Measurements from ENCODE around the gene ILF2.
"Not testable (repeated sequence)": the region's sequence is repeated elsewhere in the genome, so short reads cannot be mapped to it uniquely, and the experiment has no call there.

ILF2 gene

GRCh38 chr1:153646672-153647345 lies 24.0 kb downstream of the ILF2 start:
- H3K4me1 ChIP-seq (ENCODE audit: insufficient read depth, low read length): peaks cover 13% of the 10 kb centered on the region
- no peak overlapping the region for H3K27ac ChIP-seq (ENCODE audit: low read depth, low read length)

GRCh38 chr1:153643816-153644215 lies 27.0 kb downstream of the ILF2 start:
- Histone ChIP-seq H3K36me3 (ENCODE audit: insufficient read depth, low read length) (peaks cover 71% of the 10 kb centered on the region), H3K4me3 (ENCODE audit: low read depth in 1 of 2, low read length in 2 of 2) (no peak overlapping the region), H3K27me3 (ENCODE audit: control insufficient read depth in 1 of 2, insufficient read depth in 2 of 2, low read length in 2 of 2) (no peaks in the 10 kb centered on the region), H3K9ac (ENCODE audit: low read length) (no peak overlapping the region), H3K27ac (ENCODE audit: low read depth, low read length) (no peak overlapping the region), H3K4me1 (ENCODE audit: insufficient read depth, low read length) (peaks cover 6% of the 10 kb centered on the region), H3K9me3 (ENCODE audit: low read length) (no peaks in the 10 kb centered on the region)

More at GRCh38 chr1:153646672-153647345, 24.0 kb downstream of the ILF2 start:
- H3K9ac ChIP-seq (ENCODE audit: low read length): no peak overlapping the region
- no peak overlapping the region for H3K4me3 ChIP-seq (ENCODE audit: low read depth in 1 of 2, low read length in 2 of 2)
- H3K9me3 ChIP-seq (ENCODE audit: low read length): no peaks in the 10 kb centered on the region
- peaks cover 42% of the 10 kb centered on the region for H3K36me3 ChIP-seq (ENCODE audit: insufficient read depth, low read length)
- H3K27me3 ChIP-seq (ENCODE audit: control insufficient read depth in 1 of 2, insufficient read depth in 2 of 2, low read length in 2 of 2): no peaks in the 10 kb centered on the region

GRCh38 chr1:153643100-153643499 lies 27.7 kb downstream of the ILF2 start:
- H3K27ac ChIP-seq (ENCODE audit: low read depth, low read length): no peak overlapping the region
- no peak overlapping the region for H3K4me3 ChIP-seq (ENCODE audit: low read depth in 1 of 2, low read length in 2 of 2)
- H3K9ac ChIP-seq (ENCODE audit: low read length): no peak overlapping the region
- H3K9me3 ChIP-seq (ENCODE audit: low read length): no peaks in the 10 kb centered on the region
- H3K36me3 ChIP-seq (ENCODE audit: insufficient read depth, low read length): peaks cover 78% of the 10 kb centered on the region
- H3K4me1 ChIP-seq (ENCODE audit: insufficient read depth, low read length): peaks cover 6% of the 10 kb centered on the region
- no peaks in the 10 kb centered on the region for H3K27me3 ChIP-seq (ENCODE audit: control insufficient read depth in 1 of 2, insufficient read depth in 2 of 2, low read length in 2 of 2)

- Histone ChIP-seq H3K4me1 (ENCODE audit: insufficient read depth, low read length) (peaks cover 11% of the 10 kb centered on the region), H3K36me3 (ENCODE audit: insufficient read depth, low read length) (peaks cover 87% of the 10 kb centered on the region)
These were observed 28.6 kb downstream of the ILF2 start for GRCh38 chr1:153642161-153642560.

GRCh38 chr1:153640861-153641260 lies 29.9 kb downstream of the ILF2 start:
- Histone ChIP-seq H3K4me3 (ENCODE audit: low read depth in 1 of 2, low read length in 2 of 2) (no peak overlapping the region), H3K27me3 (ENCODE audit: control insufficient read depth in 1 of 2, insufficient read depth in 2 of 2, low read length in 2 of 2) (no peaks in the 10 kb centered on the region), H3K4me1 (ENCODE audit: insufficient read depth, low read length) (peaks cover 24% of the 10 kb centered on the region), H3K9ac (ENCODE audit: low read length) (no peak overlapping the region), H3K36me3 (ENCODE audit: insufficient read depth, low read length) (peaks cover 94% of the 10 kb centered on the region), H3K27ac (ENCODE audit: low read depth, low read length) (no peak overlapping the region), H3K9me3 (ENCODE audit: low read length) (no peaks in the 10 kb centered on the region)

More at GRCh38 chr1:153642161-153642560, 28.6 kb downstream of the ILF2 start:
- Histone ChIP-seq H3K9me3 (ENCODE audit: low read length) (no peaks in the 10 kb centered on the region), H3K4me3 (ENCODE audit: low read depth in 1 of 2, low read length in 2 of 2) (no peak overlapping the region), H3K27me3 (ENCODE audit: control insufficient read depth in 1 of 2, insufficient read depth in 2 of 2, low read length in 2 of 2) (no peaks in the 10 kb centered on the region), H3K27ac (ENCODE audit: low read depth, low read length) (no peak overlapping the region), H3K9ac (ENCODE audit: low read length) (no peak overlapping the region)

GRCh38 chr1:153640213-153640612 lies 30.6 kb downstream of the ILF2 start:
- H3K4me3 ChIP-seq (ENCODE audit: low read depth in 1 of 2, low read length in 2 of 2); H3K9ac ChIP-seq (ENCODE audit: low read length); H3K27ac ChIP-seq (ENCODE audit: low read depth, low read length); H3K9me3 ChIP-seq (ENCODE audit: low read length); H3K27me3 ChIP-seq (ENCODE audit: control insufficient read depth in 1 of 2, insufficient read depth in 2 of 2, low read length in 2 of 2): not testable (repeated sequence)
- peaks cover 88% of the 10 kb centered on the region for H3K36me3 ChIP-seq (ENCODE audit: insufficient read depth, low read length)
- peaks cover 31% of the 10 kb centered on the region for H3K4me1 ChIP-seq (ENCODE audit: insufficient read depth, low read length)

- Histone ChIP-seq H3K4me3 (ENCODE audit: low read depth in 1 of 2, low read length in 2 of 2) (no peak overlapping the region), H3K9me3 (ENCODE audit: low read length) (no peaks in the 10 kb centered on the region), H3K27ac (ENCODE audit: low read depth, low read length) (no peak overlapping the region), H3K4me1 (ENCODE audit: insufficient read depth, low read length) (peaks cover 31% of the 10 kb centered on the region), H3K9ac (ENCODE audit: low read length) (no peak overlapping the region), H3K27me3 (ENCODE audit: control insufficient read depth in 1 of 2, insufficient read depth in 2 of 2, low read length in 2 of 2) (no peaks in the 10 kb centered on the region), H3K36me3 (ENCODE audit: insufficient read depth, low read length) (peaks cover 80% of the 10 kb centered on the region)
These were observed 31.5 kb downstream of the ILF2 start for GRCh38 chr1:153639280-153639679.

- peaks cover 70% of the 10 kb centered on the region for H3K36me3 ChIP-seq (ENCODE audit: insufficient read depth, low read length)
- no peak overlapping the region for H3K9ac ChIP-seq (ENCODE audit: low read length)
- no peak overlapping the region for H3K27ac ChIP-seq (ENCODE audit: low read depth, low read length)
- no peak overlapping the region for H3K4me3 ChIP-seq (ENCODE audit: low read depth in 1 of 2, low read length in 2 of 2)
- H3K27me3 ChIP-seq (ENCODE audit: control insufficient read depth in 1 of 2, insufficient read depth in 2 of 2, low read length in 2 of 2): no peaks in the 10 kb centered on the region
- H3K4me1 ChIP-seq (ENCODE audit: insufficient read depth, low read length): peaks cover 28% of the 10 kb centered on the region
- no peaks in the 10 kb centered on the region for H3K9me3 ChIP-seq (ENCODE audit: low read length)
These were observed 32.5 kb downstream of the ILF2 start for GRCh38 chr1:153638261-153638660.

GRCh38 chr1:153636312-153636711 lies 34.5 kb downstream of the ILF2 start:
- peaks cover 33% of the 10 kb centered on the region for H3K4me1 ChIP-seq (ENCODE audit: insufficient read depth, low read length)

GRCh38 chr1:153635872-153636271 lies 34.9 kb downstream of the ILF2 start:
- Histone ChIP-seq H3K9ac (ENCODE audit: low read length) (no peak overlapping the region), H3K27me3 (ENCODE audit: control insufficient read depth in 1 of 2, insufficient read depth in 2 of 2, low read length in 2 of 2) (no peaks in the 10 kb centered on the region), H3K36me3 (ENCODE audit: insufficient read depth, low read length) (peaks cover 46% of the 10 kb centered on the region), H3K27ac (ENCODE audit: low read depth, low read length) (no peak overlapping the region), H3K4me3 (ENCODE audit: low read depth in 1 of 2, low read length in 2 of 2) (peak overlapping the region in 1 of 2 donors; percentile 18), H3K4me1 (ENCODE audit: insufficient read depth, low read length) (peaks cover 33% of the 10 kb centered on the region), H3K9me3 (ENCODE audit: low read length) (no peaks in the 10 kb centered on the region)

More at GRCh38 chr1:153636312-153636711, 34.5 kb downstream of the ILF2 start:
- Histone ChIP-seq H3K36me3 (ENCODE audit: insufficient read depth, low read length) (peaks cover 51% of the 10 kb centered on the region), H3K27ac (ENCODE audit: low read depth, low read length) (no peak overlapping the region), H3K27me3 (ENCODE audit: control insufficient read depth in 1 of 2, insufficient read depth in 2 of 2, low read length in 2 of 2) (no peaks in the 10 kb centered on the region), H3K9me3 (ENCODE audit: low read length) (no peaks in the 10 kb centered on the region), H3K4me3 (ENCODE audit: low read depth in 1 of 2, low read length in 2 of 2) (no peak overlapping the region), H3K9ac (ENCODE audit: low read length) (no peak overlapping the region)

GRCh38 chr1:153633754-153634665 lies 36.8 kb downstream of the ILF2 start, which contains the start of gene CHTOP:
Gene CHTOP, plus strand, starts transcription at chr1:153634066. Its CDS starts 2,523 bp downstream, at chr1:153636589.
- peaks cover 29% of the 10 kb centered on the region for H3K36me3 ChIP-seq (ENCODE audit: insufficient read depth, low read length)
- peak within 1 kb of the TSS; percentile 100 for H3K27ac ChIP-seq (ENCODE audit: low read depth, low read length)
- peaks cover 33% of the 10 kb centered on the region for H3K4me1 ChIP-seq (ENCODE audit: insufficient read depth, low read length)
- H3K9ac ChIP-seq (ENCODE audit: low read length): peak within 1 kb of the TSS; percentile 85
- H3K9me3 ChIP-seq (ENCODE audit: low read length): no peaks in the 10 kb centered on the region
- H3K27me3 ChIP-seq (ENCODE audit: control insufficient read depth in 1 of 2, insufficient read depth in 2 of 2, low read length in 2 of 2): no peaks in the 10 kb centered on the region
- H3K4me3 ChIP-seq (ENCODE audit: low read depth in 1 of 2, low read length in 2 of 2): peak within 1 kb of the TSS; percentile 97 to 98

Data from muscle layer of colon (tissue), 2 donors.